ENCODE data around the gene PRKCZ.

PRKCZ gene

DNA sequence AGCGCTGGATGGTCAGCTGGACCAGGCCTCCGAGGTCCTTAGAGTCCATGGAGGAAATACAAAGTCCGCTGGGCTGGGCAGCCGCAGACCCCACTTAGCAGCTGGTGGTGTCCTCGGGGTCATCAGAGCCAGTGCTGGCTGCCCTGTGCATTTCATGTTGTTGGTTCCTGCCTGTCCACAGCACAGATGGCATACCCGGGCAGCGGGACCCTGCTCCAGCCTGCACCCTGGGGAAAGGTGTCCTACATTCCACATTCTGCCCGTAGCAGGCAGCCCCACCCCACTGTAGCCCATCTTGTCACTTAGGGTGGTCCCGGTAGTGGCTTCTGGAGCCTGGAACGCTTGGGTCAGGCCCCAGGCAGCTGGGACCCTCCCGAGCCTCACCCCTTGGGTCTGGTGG, 19.8 kb downstream of the PRKCZ start:
- no peak for DNase-seq

DNA sequence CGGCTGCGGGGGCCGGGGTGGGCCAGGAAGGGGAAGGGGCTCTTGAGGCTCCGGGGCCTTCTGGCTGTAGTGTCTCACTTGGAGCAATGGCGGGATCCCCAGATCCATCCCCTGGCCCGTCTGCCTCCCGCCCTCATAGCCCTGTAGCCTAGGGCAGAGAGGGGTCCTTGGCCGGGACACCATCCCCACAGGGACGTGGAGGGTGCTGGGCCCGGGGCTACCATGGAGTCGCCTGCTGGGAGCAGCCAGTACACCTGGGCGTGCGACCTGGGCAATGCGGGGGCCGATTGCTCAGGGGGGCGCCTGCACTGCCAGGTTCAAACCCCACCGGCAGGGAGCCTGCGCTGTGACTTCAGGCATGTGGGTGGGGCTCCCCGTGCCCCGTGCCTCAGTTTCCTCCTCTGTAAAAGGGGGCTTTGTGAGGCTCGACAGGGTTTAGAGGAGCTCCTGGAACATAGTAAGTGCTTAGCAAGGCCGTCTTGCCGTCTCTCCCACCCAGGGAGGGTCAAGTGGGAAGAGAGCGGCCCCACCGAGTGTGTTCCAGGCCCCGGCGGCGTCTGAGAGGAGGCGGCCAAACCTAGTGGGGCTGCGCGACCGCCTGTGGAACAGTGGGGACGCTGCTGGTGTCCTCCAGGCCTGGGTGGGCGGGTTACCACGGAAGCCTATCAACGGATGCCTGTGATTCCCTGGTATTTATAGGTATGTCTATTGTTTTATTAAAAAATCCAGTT, 20.8 kb downstream of the PRKCZ start:
- no peak for DNase-seq

DNA sequence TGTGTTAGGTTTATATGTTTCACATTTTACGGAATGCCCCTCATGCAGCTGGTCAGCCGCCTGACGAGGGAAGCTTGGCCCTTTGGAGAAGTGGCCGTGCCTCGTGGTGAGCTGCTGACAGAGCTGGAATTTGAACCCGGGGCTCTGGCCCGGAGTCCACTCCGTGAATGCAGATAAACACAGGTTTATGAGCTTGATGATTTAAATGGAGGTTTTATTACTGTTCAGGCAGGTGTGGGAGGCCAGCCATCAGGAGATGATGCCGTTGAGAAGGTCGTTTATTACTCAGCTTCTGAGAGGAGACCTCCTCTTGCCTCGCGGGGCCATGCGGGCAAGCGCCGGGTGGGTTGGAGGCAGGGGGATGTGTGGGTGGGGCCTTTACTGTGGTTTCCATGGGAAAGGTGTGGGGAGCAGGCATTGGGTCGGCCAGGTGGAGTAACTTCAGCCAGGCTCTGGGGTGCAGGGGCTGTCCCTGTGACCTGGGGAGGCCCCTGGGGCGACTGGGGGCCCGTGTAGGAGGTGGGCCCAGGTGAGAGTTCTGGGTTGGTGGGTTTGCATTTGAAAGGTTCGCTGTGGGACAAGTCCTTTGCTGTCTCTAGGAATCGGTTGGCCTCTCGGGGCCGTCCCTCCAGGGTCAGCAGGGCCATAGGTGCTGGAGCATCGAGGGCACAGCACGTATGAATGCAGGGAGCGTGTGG, 22.0 kb downstream of the PRKCZ start:
- no peak for DNase-seq

DNA sequence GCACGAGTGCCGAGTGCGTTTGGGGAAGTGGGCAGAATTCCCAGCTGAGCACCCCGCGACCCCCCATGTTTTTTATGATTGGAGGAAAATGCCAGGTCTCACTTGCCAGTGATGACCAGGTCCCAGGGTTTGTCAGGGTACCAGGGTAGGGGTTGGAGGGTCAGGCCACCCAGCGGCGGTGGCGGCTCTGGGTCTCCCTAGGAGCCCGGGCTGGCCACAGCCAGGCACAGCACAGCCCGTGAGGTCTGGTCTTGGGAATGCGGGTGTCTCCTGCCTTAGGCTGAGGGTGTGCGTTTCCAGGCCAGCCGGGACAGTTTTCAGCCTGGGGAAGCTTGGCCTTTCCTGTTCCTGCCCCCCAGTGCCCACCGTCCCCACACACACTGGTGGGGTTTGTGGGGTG, 22.7 kb downstream of the PRKCZ start:
- no peak for DNase-seq

DNA sequence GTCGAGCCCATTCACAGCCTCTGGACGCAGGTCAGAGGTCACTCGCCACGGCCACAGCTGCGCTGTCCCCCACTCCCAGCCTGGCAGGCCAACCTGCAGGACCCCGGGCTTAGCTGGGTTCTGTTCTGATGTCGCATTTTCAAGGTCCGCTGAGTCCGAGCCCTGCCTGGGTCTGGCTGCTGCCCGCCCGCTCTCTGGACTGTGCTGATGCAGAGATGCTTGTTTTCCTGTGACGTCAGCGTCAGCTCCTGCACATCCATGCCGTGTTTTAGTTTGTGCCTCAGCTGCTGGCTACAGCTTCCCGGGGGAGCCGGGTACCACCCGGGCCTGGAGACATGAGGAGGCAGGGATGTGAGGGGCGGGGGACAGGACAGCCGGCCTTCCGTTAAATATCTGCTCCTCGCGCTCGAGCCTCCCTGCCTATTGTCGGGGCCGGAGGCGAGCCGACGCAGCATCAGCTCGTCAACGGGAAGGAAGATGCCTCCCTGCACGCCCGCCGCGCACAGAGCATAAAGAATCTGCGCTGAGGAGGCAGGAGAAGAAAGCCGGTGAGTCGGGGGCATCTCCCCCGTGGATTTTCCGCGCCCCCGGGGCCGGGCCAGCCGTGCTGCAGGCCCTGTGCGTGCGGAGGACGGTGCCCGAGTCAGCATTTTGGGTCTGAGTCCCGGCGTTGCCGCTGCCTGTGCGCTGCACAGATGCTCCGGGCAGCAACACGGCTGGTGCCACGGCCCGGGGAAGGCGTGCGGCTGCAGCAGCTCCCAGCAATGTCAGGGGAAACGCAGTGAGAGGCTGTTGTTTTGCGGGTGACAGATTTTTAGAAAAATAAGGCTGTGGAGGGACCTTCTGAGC, 23.4 kb downstream of the PRKCZ start:
- DNase-seq, result no peak

DNA sequence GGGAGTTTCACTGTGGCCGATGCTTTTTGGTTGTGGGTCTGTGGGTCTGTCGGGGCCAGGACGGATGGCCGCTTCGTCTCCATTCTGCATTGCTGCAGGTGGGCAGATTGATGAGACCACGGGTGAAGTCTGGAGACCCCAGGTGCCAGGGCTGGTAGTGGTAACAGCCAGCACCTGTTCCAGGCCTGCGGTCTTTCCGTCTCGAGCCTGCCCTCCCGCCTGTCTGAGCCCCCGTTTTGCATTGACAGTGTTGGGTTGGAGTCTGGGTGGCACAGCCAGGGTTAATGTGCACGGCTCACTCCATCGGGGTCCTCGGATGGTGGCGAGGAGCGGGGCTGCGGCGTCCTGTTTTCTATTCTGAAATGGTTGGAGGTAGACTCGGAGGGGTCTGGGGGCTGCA, 24.2 kb downstream of the PRKCZ start:
- DNase-seq, result no peak

DNA sequence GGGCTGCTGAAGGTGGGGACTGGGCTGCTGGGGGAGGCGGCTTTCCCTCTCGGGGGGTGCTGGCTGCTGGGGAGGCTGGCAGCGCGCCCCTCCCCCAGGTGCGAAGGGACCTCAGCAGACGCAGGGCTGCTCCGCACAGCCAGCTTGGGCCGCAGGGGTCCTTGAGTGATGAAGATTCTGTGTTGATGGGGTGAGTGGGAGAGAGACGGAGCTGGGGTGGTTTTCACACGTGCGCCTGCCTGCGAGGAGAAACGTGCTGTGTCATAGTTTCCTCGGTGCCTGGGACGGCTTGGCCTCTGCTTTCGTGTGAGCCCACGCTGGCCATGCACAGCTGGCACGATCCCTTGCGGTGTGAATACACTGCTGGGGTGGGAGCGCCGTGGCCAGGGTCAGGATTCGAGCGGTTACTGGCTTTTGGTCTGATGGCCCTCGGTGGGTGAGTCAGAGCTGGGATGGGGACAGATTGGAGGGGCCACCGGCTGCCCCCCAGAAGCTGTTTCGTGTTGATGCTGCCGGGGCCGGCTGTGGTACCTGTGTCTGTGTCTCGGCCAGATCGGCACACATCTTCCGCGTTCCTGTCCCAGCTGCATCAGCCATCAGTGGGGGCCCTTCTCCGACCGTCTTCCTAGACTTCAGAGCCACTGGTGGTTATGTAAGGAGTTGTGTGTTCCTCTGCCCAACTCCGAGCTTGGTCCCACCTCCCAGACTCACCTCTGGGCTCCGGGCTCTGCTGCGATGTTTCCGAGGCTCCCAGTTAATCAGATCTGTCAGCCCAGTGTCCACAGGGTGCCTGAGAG, 24.9 kb downstream of the PRKCZ start:
- no peak for DNase-seq

DNA sequence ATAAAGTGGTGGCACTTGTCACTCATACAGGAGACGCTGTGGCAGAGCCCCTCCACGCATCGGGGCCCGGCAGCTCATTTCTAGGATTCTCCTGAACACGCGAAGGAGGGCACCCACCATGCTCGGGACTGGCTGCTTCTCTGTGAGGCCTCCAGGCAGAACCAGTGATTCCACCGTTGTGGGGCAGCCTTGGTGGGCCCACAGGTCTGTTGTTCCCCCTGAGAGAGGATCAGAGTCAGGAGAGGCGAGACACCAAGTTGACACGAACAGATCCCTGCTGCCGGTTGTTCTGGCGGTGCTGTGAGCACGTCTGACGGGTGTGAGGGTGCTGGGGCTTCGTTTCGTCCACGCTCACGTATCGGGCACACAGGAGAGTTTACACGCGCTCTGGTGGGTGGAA, 26.6 kb downstream of the PRKCZ start:
- DNase-seq, result no peak

DNA sequence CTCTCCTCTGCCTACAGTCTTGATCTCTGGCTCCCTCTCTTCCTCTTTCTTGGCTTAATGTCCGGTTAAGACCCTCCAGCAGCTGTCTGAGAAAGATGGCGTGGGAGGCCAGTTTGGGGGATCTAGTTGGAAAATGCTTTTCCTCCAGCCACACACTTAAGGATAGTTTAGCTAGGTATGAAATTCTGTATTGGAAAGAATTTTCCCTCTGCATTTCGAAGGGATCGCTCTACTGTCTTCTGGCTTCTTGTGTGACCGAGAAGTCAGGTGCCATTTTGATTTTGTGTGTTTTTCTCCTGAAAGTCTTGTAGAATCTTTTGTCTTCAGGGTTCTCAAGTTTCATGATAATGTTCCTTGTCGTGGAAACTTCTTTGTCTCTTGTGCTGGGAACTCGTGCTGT, 28.0 kb downstream of the PRKCZ start:
- no peak for DNase-seq

DNA sequence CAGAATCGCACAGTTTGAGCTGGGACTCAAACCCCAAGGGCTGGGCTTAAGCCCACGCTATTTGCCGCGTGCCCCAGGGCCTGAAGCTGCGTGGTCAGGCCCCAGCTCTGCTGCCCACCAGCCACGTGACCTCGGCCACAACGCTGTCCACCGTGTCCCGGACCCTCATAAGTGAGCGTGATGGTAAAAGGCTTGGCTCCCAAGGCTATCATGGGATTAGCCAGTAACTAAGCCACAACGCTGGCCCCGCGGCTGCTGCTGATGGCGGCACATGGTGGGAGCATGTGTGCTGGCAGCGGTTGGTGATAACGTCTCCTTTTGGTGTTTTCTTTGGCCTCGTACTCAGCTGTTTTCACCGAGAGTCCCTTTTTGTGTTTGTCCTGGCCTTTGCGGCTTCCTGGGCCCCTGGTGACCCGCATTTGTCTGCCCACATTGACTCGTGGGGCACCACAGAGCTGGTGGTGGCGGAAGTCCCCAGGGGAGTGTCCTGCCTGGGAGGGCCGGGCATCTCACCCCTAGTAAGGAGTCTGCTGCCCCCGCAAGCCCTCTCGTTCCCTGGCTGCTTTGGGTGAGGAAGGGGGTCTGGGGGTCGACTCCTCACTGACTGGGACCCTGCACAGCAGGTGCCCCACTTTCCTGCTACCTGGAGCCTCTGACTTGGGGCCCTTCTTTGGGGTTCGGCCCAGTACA, 29.3 kb downstream of the PRKCZ start:
- no peak for DNase-seq

DNA sequence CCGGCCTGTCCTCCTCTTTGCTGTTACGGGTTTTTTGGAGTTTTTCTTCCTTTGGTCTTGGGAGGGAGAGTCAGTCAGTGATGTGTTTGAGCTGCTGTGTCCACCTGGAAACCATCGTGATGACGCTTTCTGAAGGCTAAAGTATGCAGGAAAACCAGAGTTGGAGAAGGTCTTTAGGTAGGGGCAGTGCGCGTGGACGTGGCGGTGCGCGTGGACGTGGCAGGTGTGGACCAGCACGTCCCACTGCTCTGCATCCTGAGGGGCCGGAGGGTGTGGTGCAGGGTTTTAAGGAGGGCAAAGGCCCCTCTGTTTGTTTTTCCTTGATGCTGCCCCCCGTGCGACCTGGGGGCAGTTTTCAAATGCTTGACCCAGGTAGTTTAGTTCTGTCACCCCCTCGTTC, 29.9 kb downstream of the PRKCZ start:
- no peak for DNase-seq

DNA sequence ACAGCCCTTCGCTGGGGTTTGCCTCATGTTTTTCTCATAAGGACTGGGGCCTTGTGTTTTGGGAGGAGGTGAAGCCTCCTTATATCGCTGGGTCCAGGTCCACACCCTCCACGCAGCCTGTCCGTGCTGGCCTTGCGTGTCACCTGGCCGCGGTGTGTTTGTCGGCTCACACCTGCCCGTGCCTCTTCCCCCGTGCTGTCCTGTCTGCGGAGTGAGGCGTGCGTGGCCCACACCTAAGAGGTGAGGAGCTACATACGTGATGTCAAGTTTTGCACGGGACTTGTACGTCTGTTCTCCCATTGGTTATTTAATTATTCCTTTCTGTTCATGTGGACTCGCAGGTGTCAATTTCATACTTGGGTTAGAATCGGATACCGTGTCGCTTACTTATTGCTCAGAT, 30.7 kb downstream of the PRKCZ start:
- DNase-seq, result no peak

DNA sequence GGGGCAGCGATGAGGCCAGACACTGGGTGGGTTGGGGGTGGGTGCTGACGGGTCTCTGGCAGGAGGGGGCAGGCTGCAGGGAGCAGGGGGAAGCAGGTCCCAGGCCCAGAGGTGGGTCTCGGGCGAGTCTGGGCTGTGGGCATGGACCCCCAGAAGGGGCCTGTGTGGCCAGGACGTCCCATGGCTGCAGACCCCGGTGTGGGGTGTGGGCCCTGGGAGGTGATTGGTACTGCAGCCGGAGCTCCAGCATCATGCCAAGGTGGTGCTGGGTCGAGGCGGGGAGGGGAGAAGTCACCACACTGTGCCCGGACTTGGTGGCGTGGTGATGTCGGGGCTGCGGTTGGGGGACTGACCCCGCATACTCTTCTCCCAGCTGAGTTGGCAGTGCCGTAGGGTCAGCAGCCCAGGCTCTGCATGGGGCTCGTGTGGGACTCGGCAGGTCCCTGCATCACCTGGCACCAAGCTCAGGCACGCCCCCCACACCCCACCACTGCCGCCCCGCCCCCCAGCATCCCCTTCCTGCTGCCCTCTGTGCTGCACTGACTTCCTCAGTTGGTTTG, 31.2 kb downstream of the PRKCZ start:
- DNase-seq, result no peak

DNA sequence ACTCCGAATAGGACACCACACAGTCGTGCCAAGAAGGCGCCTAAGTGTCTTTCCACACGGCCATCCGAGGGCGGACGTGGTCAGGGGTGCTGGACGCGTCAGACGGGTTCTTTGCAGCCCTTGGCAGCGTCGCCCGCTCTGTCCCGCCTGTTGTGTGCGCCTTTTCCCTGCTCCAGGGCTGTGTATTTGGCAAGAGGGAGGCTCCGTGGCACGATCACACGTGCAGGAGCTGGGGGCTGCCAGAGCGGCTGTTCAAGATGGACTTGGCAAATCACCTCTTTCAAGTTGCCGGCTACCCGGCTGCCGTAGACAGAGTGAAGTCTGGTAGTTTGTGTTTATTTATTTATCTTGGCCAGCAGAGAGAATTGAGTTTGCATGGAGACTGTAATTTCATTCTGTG, 31.9 kb downstream of the PRKCZ start:
- DNase-seq, result no peak

DNA sequence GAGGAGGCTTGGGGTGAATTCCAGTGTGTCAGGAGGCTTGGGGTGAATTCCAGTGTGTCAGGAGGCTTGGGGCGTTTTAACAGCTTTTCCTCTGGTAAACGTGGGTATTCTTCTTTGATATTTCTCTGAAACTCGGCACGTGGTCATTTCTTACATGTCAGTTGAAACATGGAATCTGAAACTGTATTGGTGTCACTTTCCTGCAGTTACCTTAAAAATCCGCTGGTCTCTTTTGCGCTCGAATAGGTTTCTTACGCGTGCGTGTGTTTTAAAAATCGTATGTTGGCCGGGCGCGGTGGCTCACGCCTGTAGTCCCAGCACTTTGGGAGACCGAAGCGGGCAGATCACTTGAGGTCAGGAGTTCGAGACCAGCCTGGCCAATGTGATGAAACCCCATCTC, 33.5 kb downstream of the PRKCZ start:
- no peak for DNase-seq

DNA sequence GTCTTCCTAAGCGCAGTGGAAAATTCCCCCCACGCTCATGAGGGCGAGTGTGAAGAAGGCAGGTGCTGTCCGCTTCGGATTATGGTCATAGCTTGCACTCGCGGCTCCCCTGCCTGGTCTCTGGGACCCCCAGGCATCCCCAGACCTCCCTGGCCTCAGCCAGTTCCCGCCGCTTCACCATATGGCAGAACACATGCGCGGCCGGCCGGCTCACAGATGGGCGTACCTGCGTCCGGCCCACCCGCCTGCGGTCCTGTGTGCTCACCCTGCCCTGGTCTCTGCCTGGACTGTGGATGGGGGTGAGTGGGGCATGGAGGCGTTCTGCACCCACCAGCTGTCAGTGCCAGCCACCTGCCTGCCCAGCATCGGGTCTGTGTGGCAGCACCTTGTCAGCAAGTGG, 34.1 kb downstream of the PRKCZ start:
- DNase-seq, result no peak

DNA sequence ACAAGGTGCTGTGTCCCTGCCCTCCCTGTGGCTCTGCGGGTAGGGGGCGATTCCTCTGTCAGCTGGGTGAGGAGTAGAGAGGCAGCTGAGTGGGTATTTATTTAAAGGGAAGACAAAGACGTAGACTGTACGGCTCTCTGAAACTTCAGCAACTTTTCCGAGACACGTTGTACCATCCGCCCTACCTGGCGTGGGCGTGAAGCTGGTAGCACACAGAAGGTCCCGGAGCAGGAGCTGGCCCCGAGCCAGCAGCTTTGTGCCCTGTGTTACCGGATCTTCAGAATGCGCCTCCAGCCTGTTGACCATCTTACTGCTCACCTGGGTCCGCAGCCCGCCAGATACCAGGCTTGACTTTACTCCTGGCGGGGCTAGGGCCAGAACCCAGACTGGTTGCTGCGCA, 34.9 kb downstream of the PRKCZ start:
- DNase-seq, result no peak

DNA sequence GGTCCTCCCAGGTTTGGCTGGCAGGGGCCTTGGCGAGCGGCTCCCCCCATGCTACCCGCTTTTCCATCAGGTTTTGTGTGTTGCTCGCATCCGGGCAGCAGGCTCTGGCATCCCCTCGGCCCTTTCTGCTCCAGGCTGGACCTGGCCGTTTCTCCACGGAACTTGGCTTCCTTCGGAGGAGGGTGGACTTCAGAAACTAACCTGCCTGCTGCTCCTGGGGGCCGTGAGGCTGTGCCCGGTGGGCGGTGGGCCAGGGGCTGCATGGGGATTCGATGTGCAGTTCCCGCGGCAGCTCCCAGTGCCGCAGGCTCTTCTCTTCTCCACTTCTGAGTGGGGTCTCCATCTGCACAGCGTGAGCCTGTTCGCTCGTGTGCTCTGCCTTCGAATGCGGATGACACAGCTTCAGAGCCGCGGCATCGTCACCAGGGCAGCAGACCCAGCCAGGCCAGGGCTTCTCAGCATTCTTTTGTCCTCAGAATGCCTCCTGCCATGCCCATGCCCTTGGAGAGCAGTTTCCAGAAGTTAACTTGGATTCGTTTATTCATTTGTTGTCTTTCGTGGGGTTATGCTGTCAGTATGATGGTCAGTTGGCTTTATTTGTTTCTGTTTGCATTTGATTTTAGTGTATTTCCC, 36.4 kb downstream of the PRKCZ start:
- no peak for DNase-seq

DNA sequence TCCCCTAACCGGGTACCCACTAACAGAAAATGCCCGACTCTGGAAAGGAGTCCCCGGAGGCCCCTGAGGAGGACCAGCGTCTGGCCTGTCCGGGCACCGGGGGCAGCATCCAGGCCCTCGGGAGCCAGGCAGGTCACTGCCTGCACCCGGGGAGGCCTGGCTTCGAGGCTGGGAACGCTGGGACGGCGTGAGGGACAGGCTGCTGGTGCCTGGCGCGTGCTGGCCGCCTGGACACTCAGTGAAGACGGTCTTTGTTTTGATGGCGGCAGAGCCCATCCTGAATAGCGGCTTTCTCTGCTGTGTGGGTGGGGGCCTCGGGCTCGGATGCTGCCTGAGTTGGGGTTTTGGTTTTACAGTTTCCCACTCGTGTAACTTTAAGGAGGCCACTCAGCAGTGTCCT, 37.6 kb downstream of the PRKCZ start:
- DNase-seq, result no peak

DNA sequence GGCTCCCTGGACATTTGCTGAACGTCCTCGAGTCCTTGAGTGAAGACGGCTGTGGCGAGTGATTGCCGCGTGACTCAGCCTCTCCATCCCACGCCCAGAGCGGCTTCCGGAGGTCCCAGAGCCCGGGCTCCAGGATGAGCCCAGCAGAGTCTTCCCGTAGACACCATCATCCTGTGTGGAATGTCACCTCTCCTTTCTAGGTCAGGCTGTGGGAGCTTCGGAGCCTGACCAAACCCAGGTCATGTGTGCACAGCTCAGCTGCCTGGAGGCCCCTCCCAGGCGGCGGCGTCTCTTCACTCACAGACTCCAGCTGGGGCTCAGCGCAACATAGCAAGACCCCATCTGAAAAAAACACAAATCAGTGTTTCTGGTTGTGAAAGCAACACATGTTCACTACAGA, 38.2 kb downstream of the PRKCZ start:
- DNase-seq, result no peak

DNA sequence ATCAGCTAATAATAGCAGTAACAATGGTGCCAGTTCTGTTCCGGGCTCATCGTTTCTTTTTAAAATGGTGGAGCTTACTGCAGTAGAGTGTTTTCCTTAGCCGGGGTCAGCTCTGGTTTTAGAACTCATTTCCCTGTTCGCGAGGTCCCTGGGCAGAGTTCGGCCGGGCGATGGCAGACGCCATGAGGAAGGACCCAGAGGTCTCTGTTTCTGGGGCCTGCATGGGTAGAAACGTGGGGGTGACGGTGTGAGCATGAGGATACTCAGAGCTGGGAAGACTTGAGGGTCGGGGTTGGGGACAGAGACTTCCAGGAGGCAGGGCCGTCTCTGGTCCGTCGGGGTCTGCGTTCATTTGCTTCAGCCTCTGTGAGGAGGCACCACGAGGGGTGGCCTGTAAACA, 38.8 kb downstream of the PRKCZ start:
- no peak for DNase-seq
